Measurements from ENCODE around the gene RABGAP1L.
A peak's percentile ranks its signal among the peaks of the same experiment; 100 is the strongest.
"Not testable (repeated sequence)": the region's sequence is repeated elsewhere in the genome, so short reads cannot be mapped to it uniquely, and the experiment has no call there.

The RABGAP1L gene

GRCh38 chr1:175019524-175019923 lies 860.2 kb downstream of the RABGAP1L start:
- no peak for DNase-seq

GRCh38 chr1:175023043-175023921 lies 864.0 kb downstream of the RABGAP1L start, which contains the start of gene MRPS14:
MRPS14 (minus strand) TSS chr1:175023425; CDS start chr1:175023408, 17 bp downstream.
- DNase-seq, result peak; percentile 99

GRCh38 chr1:175023922-175024242 lies 864.6 kb downstream of the RABGAP1L start:
- not testable (repeated sequence) for DNase-seq

GRCh38 chr1:175024773-175025172 lies 865.5 kb downstream of the RABGAP1L start:
- DNase-seq, result no peak

- no peak for DNase-seq
Measured at GRCh38 chr1:175033953-175034352, 874.6 kb downstream of the RABGAP1L start.

GRCh38 chr1:175034775-175035174 lies 875.5 kb downstream of the RABGAP1L start:
- no peak for DNase-seq

GRCh38 chr1:175035865-175036264 lies 876.5 kb downstream of the RABGAP1L start:
- no peak for DNase-seq

- DNase-seq, result no peak
Measured at GRCh38 chr1:175036476-175036875, 877.2 kb downstream of the RABGAP1L start.

GRCh38 chr1:175037416-175037815 lies 878.1 kb downstream of the RABGAP1L start:
- DNase-seq, result no peak

GRCh38 chr1:175040324-175040879 lies 881.1 kb downstream of the RABGAP1L start:
- DNase-seq, result no peak

- DNase-seq, result no peak
Measured at GRCh38 chr1:175042650-175043049, 883.3 kb downstream of the RABGAP1L start.

- no peak for DNase-seq
Measured at GRCh38 chr1:175043824-175044223, 884.5 kb downstream of the RABGAP1L start.

- not testable (repeated sequence) for DNase-seq
Measured at GRCh38 chr1:175044591-175044990, 885.3 kb downstream of the RABGAP1L start.

Data from stimulated activated CD4-positive, alpha-beta T cell treated with anti-CD3 and anti-CD28 coated beads, Interleukin-15, amount 100 ng/mL, for 24 hours (primary cell).